ENCODE results near the gene POC1A. TPM values are rescaled to one million over a fixed set of nuclear protein-coding genes. Genes with fewer than 3 reads are reported as not detected.

Gene POC1A
- total and polyA plus RNA-seq, 2 donors (not counting 1 experiment from before 2014, with no cell fraction given): 3.8 to 17.7 TPM

- TF ChIP-seq EZH2 (IDR thresholded peaks at IDR 0.05; ENCODE audit: low read length, missing control alignments) (no peak), CTCF (conservative IDR thresholded peaks at IDR 0.05 in 1 of 2, IDR thresholded peaks at IDR 0.05 in 1 of 2; ENCODE audit: low read depth in 1 of 2, low read length in 2 of 2) (no peak)
- no peaks in the 10 kb centered on the region for H4K20me1 ChIP-seq (ENCODE audit: control insufficient read depth, extremely low read depth, insufficient read depth, low read length)
- no peaks in the 10 kb centered on the region for H3K9me3 ChIP-seq (ENCODE audit: control insufficient read depth, insufficient read depth, low read depth, low read length)
- H2AFZ ChIP-seq (ENCODE audit: low read length): no peak overlapping the region
- no peak overlapping the region for H3K9ac ChIP-seq (ENCODE audit: insufficient read depth, low read length)
- H3K4me2 ChIP-seq (ENCODE audit: extremely low read depth, insufficient read depth, low read length): no peak overlapping the region
- H3K79me2 ChIP-seq (ENCODE audit: control insufficient read depth, insufficient read depth, low read length): no peaks in the 10 kb centered on the region
- no peak overlapping the region for H3K4me3 ChIP-seq (replicated peaks in 1 of 4; ENCODE audit: control extremely low read depth in 1 of 4, insufficient read depth in 1 of 4, low read depth in 3 of 4, low read length in 4 of 4)
- H3K27ac ChIP-seq (ENCODE audit: insufficient read depth, low read length): no peak overlapping the region
- no peaks in the 10 kb centered on the region for H3K27me3 ChIP-seq (ENCODE audit: control insufficient read depth, insufficient read depth, low read length)
- no peak for DNase-seq (ENCODE audit: low read depth in 2 of 2)
- peaks cover 8% of the 10 kb centered on the region for H3K4me1 ChIP-seq (ENCODE audit: control insufficient read depth, extremely low read depth, insufficient read depth, low read length)
- H3K36me3 ChIP-seq (ENCODE audit: control insufficient read depth, insufficient read depth, low read length): peaks cover 5% of the 10 kb centered on the region
Measured at GRCh38 chr3:52124766-52125165, 29.5 kb downstream of the POC1A start.

- Histone ChIP-seq H2AFZ (ENCODE audit: low read length) (no peak overlapping the region), H3K9ac (ENCODE audit: insufficient read depth, low read length) (no peak overlapping the region), H4K20me1 (ENCODE audit: control insufficient read depth, extremely low read depth, insufficient read depth, low read length) (no peaks in the 10 kb centered on the region), H3K4me1 (ENCODE audit: control insufficient read depth, extremely low read depth, insufficient read depth, low read length) (peaks cover 8% of the 10 kb centered on the region), H3K27me3 (ENCODE audit: control insufficient read depth, insufficient read depth, low read length) (no peaks in the 10 kb centered on the region), H3K4me2 (ENCODE audit: extremely low read depth, insufficient read depth, low read length) (no peak overlapping the region), H3K4me3 (replicated peaks in 1 of 4; ENCODE audit: control extremely low read depth in 1 of 4, insufficient read depth in 1 of 4, low read depth in 3 of 4, low read length in 4 of 4) (no peak overlapping the region), H3K36me3 (ENCODE audit: control insufficient read depth, insufficient read depth, low read length) (peaks cover 5% of the 10 kb centered on the region), H3K9me3 (ENCODE audit: control insufficient read depth, insufficient read depth, low read depth, low read length) (no peaks in the 10 kb centered on the region), H3K79me2 (ENCODE audit: control insufficient read depth, insufficient read depth, low read length) (no peaks in the 10 kb centered on the region), H3K27ac (ENCODE audit: insufficient read depth, low read length) (no peak overlapping the region)
- TF ChIP-seq EZH2 (IDR thresholded peaks at IDR 0.05; ENCODE audit: low read length, missing control alignments): no peak
- no peak for TF ChIP-seq CTCF (conservative IDR thresholded peaks at IDR 0.05 in 1 of 2, IDR thresholded peaks at IDR 0.05 in 1 of 2; ENCODE audit: low read depth in 1 of 2, low read length in 2 of 2)
- no peak for DNase-seq (ENCODE audit: low read depth in 2 of 2)
Measured at GRCh38 chr3:52124126-52124525, 30.1 kb downstream of the POC1A start.

DNA sequence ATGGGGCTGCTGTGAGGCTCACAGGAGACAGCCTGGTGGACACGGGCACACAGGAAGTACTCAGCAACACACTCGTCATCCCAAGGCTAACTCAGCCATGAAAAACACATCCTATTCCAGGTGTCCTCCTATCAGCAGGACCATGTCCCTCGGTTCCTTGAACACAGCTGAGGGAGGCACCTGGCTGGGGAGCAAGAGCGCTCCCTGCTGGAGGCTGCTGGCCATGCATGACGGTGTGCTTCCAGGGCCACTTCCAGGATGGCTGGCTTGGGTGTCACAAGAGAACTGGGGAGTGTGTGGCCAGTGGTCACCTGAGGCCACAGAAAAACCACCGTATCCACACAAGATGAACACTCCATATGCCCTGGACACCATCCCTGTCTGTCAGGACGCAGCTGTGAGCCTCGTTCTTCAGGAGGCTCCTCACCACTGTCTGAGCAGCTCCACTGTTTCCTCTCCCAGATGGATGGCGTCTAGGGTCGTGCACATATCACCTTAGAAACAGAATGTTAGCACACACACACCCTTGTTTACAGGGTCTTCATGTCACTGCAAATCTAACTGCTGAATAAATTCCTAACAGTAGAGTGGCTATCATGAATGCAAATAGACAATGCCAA, 31.0 kb downstream of the POC1A start:
- Histone ChIP-seq H3K27me3 (ENCODE audit: control insufficient read depth, insufficient read depth, low read length) (no peaks in the 10 kb centered on the region), H4K20me1 (ENCODE audit: control insufficient read depth, extremely low read depth, insufficient read depth, low read length) (no peaks in the 10 kb centered on the region), H3K9ac (ENCODE audit: insufficient read depth, low read length) (no peak overlapping the region), H3K4me2 (ENCODE audit: extremely low read depth, insufficient read depth, low read length) (no peak overlapping the region), H3K79me2 (ENCODE audit: control insufficient read depth, insufficient read depth, low read length) (no peaks in the 10 kb centered on the region), H2AFZ (ENCODE audit: low read length) (no peak overlapping the region), H3K27ac (ENCODE audit: insufficient read depth, low read length) (no peak overlapping the region), H3K9me3 (ENCODE audit: control insufficient read depth, insufficient read depth, low read depth, low read length) (no peaks in the 10 kb centered on the region), H3K4me3 (replicated peaks in 1 of 4; ENCODE audit: control extremely low read depth in 1 of 4, insufficient read depth in 1 of 4, low read depth in 3 of 4, low read length in 4 of 4) (no peak overlapping the region), H3K4me1 (ENCODE audit: control insufficient read depth, extremely low read depth, insufficient read depth, low read length) (peaks cover 7% of the 10 kb centered on the region), H3K36me3 (ENCODE audit: control insufficient read depth, insufficient read depth, low read length) (peaks cover 5% of the 10 kb centered on the region)
- TF ChIP-seq EZH2 (IDR thresholded peaks at IDR 0.05; ENCODE audit: low read length, missing control alignments) (no peak), CTCF (conservative IDR thresholded peaks at IDR 0.05 in 1 of 2, IDR thresholded peaks at IDR 0.05 in 1 of 2; ENCODE audit: low read depth in 1 of 2, low read length in 2 of 2) (peak; percentile 96 to 98)
- peak; percentile 44 to 61 for DNase-seq (ENCODE audit: low read depth in 2 of 2)

Measured in fibroblast of lung (primary cell).